Smooth muscle cell of the coronary artery (primary cell): ENCODE measurements around the gene GUF1. TPM values are rescaled to one million over a fixed set of nuclear protein-coding genes. Genes with fewer than 3 reads are reported as not detected.

Experiments
- total RNA-seq: library from RNA; depleted of rRNA; stranded (reverse); fragments of >200 nt; gene quantifications from 2 replicates; pipeline ENCODE4 v1.2.3, GENCODE V29; 2014; ENCODE audit warnings: low replicate concordance

The GUF1 gene, protein sequence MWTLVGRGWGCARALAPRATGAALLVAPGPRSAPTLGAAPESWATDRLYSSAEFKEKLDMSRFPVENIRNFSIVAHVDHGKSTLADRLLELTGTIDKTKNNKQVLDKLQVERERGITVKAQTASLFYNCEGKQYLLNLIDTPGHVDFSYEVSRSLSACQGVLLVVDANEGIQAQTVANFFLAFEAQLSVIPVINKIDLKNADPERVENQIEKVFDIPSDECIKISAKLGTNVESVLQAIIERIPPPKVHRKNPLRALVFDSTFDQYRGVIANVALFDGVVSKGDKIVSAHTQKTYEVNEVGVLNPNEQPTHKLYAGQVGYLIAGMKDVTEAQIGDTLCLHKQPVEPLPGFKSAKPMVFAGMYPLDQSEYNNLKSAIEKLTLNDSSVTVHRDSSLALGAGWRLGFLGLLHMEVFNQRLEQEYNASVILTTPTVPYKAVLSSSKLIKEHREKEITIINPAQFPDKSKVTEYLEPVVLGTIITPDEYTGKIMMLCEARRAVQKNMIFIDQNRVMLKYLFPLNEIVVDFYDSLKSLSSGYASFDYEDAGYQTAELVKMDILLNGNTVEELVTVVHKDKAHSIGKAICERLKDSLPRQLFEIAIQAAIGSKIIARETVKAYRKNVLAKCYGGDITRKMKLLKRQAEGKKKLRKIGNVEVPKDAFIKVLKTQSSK
- total RNA-seq = 4.9 and 9.4 TPM in 2 replicates

DNA sequence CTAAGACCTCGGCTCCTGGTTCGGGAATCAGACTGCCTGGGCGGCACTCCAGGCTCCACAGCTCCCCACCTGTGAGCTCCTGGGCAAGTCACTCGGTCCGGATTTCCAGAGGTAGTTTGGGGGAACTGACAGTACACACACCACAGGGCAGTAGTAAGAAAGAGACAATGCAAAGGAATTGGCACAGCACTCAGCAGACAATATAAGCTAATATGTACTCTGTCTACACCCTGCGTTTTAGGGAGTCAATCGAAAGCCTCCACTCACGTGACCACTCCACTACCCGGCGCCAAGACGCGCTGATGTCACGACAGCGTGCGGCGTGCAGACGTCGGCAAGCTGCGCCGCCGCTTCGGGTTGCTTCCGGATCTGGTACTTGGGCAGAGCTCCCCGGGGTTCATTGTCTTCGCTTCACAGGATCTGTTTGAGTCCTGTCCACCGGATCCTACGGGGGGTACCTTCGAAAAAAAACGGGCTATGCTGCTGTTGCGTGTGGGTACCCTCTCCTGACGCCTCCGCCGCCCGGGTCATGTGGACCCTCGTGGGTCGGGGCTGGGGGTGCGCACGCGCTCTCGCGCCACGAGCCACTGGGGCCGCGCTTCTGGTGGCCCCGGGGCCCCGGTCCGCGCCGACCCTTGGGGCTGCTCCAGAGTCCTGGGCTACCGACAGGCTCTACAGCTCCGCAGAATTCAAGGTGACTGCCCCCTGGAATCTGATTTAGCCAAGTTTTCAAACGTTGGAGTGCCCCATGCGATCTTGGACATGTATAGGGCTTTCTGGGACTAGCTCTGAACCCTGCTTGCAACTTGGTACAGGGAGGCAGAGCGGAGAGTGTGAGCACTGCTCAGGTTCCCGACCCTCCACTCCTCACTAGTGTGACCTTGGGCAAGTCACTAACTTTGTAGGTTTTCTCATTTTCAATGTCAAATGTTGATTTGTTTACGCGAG, at the start of gene GUF1:
TSS of gene GUF1 (plus strand) at position 327 of the 948 bp plus-strand sequence. CDS start at position 530, 203 bp downstream.

DNA sequence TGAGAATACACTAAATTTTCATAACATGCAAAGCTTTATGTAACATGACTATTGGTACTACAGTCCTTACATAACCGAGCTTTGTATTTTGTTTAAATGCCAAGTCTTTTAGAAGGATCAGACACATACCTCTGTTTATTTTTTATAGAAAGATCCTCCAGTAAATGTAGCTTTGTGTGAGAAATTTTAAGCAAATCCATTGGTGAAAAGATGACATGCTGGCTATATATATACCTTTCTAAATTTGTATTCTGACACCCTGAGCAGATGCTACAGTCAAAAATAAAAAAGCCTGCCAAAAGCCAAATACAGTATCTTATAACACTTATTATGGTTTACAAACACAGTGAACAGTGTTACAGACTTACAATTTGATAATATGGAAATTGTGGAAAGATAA, 26.8 kb upstream of the GUF1 start, which contains the start of gene YIPF7:
TSS of gene YIPF7 (minus strand) at position 201 of the 400 bp plus-strand sequence. CDS start 1,525 bp downstream, outside the sequence.

DNA sequence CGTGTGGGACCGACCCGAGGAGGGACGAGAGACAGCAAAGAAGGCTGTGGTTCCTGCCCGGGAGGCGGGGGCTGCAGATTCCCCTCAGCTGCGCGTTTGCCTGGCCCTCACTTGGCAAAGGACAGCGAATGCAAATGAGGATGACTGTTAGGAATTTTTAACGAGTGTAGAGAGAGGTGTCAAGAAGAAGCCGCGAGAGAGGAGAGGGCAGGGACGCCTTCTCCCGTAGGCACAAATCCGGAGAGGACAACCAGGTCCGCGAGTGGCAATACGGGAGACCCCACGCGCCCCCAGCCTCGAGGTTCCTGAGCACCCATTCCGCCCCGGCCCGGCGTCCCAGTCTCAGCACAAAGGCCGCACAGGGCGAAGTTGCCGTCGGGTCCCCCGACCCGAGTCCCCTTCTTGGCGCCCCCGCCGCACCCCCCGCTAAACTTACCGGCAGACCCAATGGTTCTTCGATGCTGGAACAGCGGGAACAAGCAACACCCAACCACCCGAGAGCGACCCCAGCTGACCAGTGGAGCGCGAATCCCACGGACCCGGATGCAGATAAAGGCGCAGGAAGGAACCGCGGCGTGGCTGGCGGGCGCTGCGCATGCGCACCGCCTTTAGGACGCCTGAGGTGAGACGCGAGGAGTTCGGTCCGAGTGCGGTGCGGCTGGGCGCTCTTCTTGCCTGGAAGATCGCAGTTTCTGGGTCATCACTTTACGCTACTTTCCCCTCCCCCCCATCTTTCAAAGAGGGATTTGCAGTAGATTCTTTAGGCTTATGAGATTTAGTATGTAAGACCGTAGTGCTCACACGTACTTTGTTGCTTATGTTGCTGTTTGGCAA, 48.0 kb downstream of the GUF1 start, which contains the start of gene GNPDA2:
TSS of gene GNPDA2 (minus strand) at position 519 of the 834 bp plus-strand sequence. CDS start 4,349 bp downstream, outside the sequence.

Other genes with a start within 250 kb of the GUF1 start
- 0.47 and 3.6 TPM in 2 replicates for gene KCTD8, start 229.6 kb upstream of the GUF1 start, total RNA-seq
- 0.12 TPM in 1 of 2 replicates, not detected in the other for gene YIPF7, start 26.8 kb upstream of the GUF1 start, total RNA-seq
- 20.0 and 21.1 TPM in 2 replicates for gene GNPDA2, start 48.1 kb downstream of the GUF1 start, total RNA-seq